ENCODE results near the gene PRKAR1B.
A peak's percentile ranks its signal among the peaks of the same experiment; 100 is the strongest.
"Not testable (repeated sequence)": the region's sequence is repeated elsewhere in the genome, so short reads cannot be mapped to it uniquely, and the experiment has no call there.

PRKAR1B gene

GRCh38 chr7:551615-551970, 175.5 kb downstream of the PRKAR1B start:
- DNase-seq = not testable (repeated sequence)

- no peak for DNase-seq
Measured at GRCh38 chr7:550881-551614, 176.0 kb downstream of the PRKAR1B start.

GRCh38 chr7:549891-550625, 177.0 kb downstream of the PRKAR1B start:
- DNase-seq = no peak

DNA sequence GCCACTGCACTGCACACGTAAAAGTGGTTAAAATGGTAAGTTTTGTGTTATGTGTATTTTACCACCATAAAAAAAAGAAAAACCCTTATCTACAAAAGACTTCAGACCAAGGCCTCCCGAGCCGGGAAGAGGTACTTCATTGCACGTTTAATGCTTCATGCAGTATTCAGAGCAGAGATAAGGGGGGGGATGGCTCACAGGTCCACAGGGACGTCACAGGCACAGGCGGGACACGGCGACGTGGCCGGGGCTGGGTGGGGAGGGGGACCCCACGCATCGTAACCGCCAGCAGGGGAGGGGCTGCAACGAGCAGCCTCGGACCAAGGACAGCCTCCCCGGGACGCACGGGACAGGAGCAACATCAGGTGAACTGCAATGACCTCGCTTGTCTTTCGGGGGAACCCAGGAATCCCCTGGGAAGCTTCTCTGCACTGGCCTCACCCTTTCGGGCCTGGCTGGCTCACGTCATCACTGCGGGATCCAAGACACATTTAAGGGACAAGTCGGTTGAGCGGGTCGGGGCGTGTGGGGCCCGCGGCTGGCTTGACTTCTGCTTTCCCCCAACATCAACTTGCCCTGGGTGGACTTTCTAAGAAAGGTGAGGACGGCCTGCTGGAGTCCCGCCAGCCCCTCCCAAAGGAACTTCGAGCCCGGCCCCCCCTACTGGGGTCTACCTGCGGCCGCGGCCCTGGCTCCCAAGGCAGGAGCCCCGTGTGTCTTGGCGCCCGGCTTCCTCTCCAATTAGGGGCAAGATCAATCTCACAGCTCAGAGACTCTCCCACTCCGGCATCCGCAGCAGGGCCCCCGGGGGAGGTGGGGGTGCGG, 177.8 kb downstream of the PRKAR1B start:
- DNase-seq = no peak

GRCh38 chr7:548401-548800, 178.7 kb downstream of the PRKAR1B start:
- no peak for DNase-seq

DNA sequence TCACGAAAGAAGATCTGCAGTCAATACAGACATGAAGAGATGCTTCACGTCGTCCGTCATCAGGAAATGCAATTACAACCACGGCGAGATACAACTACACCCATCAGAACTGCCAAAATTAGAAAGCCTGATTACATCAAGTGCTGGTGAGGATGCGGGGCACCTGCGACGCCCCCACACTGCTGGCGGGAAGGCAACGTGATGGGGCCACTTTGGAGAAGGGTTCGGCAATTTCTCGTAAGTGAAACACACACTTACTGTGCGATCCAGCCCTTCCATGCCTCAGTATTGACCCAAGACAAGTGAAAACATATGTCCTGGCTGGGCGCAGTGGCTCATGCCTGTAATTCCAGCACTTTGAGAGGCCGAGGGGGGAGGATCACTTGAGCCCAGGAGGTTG, 181.6 kb downstream of the PRKAR1B start:
- no peak for DNase-seq

DNA sequence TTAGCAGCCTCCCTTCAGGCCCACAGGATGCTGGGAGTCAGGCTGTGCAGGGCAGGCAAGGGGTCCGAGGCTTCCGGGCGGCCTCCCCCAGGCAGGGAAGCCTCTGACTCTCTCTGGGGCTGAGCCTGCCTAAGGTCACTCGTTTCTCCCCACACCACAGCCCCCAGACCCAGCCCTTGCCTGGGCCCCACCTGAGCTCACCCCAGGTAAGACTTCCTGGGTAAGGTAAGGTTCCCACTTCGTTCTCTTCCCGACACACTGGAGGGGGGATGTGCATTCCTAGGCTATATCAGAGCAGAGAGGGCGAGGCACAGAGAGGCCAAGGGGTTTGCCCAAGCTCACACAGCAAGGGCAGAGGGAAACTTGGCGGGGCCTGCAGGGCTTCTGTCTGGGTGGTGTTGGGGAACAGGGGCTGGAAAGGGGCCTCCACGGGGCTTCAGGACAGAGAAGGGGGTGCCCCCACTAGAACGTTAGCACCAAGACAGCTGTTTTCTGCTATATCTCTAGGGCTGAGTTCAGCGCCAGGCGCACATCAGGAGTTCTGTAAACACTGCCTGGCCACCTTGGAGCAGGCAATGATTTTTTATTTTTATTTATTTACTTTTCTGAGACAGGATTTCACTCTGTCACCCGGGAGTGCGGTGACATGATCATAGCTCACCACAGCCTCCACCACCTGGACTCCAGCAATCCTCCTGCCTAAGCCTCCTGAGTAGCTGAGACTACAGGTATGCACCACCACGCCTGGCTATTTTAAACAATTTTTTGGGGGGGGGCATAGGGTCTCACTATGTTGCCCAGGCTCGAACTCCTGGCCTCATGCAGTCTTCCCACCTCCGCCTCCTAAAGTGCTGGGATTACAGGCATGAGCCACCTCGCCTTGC, 182.5 kb downstream of the PRKAR1B start:
- DNase-seq = no peak

- DNase-seq = no peak
Measured at GRCh38 chr7:543501-544337, 183.4 kb downstream of the PRKAR1B start.

- DNase-seq = no peak
Measured at GRCh38 chr7:542713-543500, 184.2 kb downstream of the PRKAR1B start.

DNA sequence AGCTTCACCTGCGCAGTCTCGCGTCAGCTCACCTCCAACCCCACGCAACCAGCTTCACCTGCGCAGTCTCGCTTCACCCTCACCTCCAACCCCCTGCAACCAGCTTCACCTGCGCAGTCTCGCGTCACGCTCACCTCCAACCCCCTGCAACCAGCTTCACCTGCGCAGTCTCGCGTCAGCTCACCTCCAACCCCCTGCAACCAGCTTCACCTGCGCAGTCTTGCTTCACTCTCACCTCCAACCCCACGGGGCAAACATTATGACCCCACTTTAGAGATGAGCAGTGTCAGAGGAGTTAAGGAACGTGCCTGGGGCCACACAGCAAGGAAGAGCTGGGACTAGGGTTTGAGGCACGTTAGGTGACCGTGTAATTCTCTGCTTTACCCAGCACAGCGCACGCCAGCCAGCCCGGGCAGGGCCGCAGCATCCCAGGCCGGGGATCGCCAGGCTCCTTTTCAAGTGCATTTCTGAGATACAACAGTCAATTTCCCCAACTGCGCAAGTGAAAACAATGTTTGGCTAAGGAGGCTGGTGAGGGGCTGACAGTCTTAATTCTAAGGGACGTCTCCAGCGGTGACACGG, 184.9 kb downstream of the PRKAR1B start:
- no peak for DNase-seq

DNA sequence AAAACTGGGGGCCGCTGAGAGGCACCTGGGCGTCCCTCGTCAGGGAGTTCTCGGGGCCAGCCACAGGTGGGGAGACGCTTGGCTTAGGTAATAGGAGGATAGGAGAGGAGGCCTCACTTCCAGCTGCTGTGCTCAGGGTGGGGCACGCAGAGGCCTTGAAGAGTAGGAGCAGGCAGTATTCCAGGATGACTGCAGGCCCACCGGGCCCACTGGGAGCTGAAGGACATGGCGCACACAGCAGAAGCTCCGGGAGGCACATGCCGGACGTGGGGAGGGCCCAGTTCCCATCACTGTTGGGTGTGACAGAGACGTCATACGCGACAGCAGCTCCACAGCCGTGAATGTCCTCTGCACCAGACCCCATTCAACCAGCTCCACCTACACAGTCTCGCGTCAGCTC, 185.4 kb downstream of the PRKAR1B start:
- DNase-seq = no peak

DNA sequence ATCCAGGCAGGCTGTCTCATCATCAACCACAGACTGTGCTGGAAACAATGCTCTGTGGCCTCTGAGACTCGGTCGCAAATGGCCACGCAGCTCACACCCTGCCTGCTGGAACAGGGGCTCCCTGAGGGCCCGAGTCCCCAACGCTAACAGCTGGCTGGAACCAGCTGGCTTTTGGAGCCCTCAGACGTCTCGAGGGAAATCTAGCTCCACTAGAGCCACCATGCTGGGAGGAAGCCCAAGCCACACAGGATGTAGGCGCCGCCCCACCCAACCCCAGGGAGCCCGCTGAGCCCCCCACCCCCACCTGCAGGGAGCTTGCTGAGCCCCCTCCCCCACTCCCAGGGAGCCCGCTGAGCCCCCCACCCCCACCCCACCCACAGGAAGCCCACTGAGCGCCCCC, 186.1 kb downstream of the PRKAR1B start:
- no peak for DNase-seq

DNA sequence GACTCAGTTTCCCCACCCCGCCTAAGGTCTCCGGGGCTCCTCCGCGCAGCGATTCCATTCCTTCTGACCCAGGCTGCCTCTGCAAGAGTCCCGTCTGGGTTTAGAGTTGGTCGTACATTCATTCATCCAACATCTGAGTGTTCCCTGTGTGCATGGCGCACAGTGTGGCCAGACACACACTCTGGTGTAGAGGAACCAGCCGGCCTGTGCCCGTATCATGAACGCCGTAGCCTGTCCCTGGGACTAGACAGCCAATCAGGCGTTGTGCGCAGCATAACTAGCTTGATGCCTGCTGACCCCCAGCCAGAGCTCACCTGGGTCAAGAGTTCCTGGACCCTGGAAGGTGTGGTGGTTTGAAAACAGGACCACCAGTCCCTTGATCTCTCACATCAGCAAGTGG, 186.5 kb downstream of the PRKAR1B start:
- no peak for DNase-seq

DNA sequence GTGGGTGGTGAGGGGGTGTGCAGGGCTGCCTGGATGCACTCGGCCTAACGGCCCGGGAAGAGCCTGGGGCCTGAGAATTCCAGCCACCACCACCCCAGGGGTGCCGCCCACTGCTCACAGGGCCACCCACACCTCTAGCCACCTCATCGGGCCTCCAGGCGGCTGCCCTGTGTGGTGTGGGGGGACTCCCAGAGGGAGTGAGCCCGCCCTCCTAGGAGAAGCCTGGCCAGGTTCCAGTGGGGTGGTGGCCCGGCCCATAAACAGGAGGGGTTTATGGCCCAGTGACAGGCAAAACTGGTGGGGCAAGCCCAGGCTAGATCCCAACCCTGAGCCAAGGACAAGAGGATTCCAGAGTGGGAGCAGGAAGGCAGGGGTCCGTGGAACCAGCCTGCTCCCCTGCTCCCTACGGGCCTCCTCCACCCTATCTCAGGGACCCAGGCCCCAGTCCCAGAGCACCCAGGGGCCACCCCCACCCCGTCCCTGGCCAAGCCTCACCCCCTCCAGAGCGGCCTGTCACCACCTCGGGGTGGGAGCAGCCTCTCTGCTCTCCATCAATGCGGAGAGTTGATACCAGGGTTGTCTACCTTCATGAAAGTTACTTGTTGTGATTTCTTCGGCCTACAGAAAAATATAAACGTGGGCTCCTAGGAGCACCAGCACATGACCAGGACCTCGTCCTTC, 187.2 kb downstream of the PRKAR1B start:
- DNase-seq = peak; percentile 78

DNA sequence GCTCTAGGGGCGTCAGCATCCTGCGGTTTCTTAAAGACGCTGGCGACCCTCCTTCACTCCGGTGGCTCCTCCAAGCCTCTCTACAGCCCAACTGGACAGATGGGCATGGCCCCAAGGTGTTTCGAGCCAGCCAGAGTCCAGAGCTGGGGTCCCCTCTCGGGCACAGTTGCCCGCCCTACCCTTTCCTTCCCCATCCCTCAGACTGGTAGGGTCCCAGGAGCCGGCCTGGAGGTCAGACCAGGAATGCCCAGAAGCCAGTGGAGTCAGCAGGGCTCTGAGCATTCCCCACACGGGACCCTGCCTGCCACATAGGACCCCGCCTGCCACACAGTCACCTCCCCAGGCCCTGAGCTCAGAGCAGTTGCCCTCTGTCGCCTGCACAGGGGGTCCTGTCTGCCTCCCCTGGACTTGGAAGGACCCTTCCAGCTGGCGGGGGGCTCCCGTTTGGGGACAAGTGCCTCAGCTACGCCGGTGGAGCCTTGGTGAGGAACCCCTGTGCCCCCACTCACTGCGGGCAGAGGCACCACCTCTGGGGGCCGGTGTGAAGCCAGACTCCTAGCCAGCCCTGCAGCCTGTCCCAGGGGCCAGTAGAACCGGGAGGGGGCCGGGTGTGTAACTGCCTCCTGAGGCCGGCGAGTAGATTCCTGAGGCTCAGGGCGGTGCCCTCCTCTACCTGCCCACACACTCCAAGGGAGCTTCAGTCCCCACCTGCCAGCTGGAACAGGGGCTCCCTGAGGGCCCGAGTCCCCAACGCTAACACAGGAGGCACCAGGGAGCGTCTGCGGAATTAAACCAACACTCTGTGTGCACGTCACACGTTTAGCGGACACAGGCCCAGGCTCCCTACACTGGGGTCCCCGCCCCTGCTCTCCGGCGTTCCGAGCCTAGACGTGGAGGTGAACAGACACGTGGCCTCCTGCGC, 188.1 kb downstream of the PRKAR1B start:
- DNase-seq = peak; percentile 13

- DNase-seq = no peak
Measured at GRCh38 chr7:537911-538634, 189.0 kb downstream of the PRKAR1B start.

GRCh38 chr7:536231-536630, 190.8 kb downstream of the PRKAR1B start:
- DNase-seq = no peak

GRCh38 chr7:534959-535358, 192.1 kb downstream of the PRKAR1B start:
- no peak for DNase-seq
